ENCODE results near the gene TACR3.
"Not testable (repeated sequence)": the region's sequence is repeated elsewhere in the genome, so short reads cannot be mapped to it uniquely, and the experiment has no call there.

- TF ChIP-seq POLR2A, POLR2AphosphoS5 (IDR thresholded peaks at IDR 0.05; ENCODE audit: low read depth, low read length): not testable (repeated sequence)
Observed at GRCh38 chr4:103723150-103723549, 3.4 kb upstream of the TACR3 start.

All from GM12892 (cell line).